Activated T-helper 2 cell treated with anti-CD3 and anti-CD28 coated beads, Interferon-gamma antibody, Interleukin-2, Interleukin-4, amounts not matched to agents 10 μg/mL and 5 μg/mL and 100 μg/mL, durations not matched to agents 14 hours and 24 hours and 36 hours (primary cell): ENCODE results near the gene PRPF31. TPM values are rescaled to one million over a fixed set of nuclear protein-coding genes. Genes with fewer than 3 reads are reported as not detected.
"Not testable (repeated sequence)": the region's sequence is repeated elsewhere in the genome, so short reads cannot be mapped to it uniquely, and the experiment has no call there.

Experiments used
- DNase-seq: peaks from one replicate; pipeline ENCODE4 v3.0.0; 2021; ENCODE audit warnings: low spot score
- H3K27ac Mint-ChIP-seq: one replicate; pipeline ENCODE4 v1.8.0; 2021; ENCODE audit warnings: mixed read lengths
- H3K27me3 Mint-ChIP-seq: one replicate; pipeline ENCODE4 v1.8.0; 2021; ENCODE audit warnings: low read depth, mixed read lengths
- H3K36me3 Mint-ChIP-seq: one replicate; pipeline ENCODE4 v1.8.0; 2021; ENCODE audit warnings: low read depth, mixed read lengths
- H3K4me1 Mint-ChIP-seq: one replicate; pipeline ENCODE4 v1.8.0; 2021; ENCODE audit warnings: low read depth, mixed read lengths
- H3K4me3 Mint-ChIP-seq: one replicate; pipeline ENCODE4 v1.8.0; 2021; ENCODE audit warnings: low read depth, mild to moderate bottlenecking, moderate library complexity, mixed read lengths
- H3K9me3 Mint-ChIP-seq: one replicate; pipeline ENCODE4 v1.8.0; 2021; ENCODE audit warnings: mixed read lengths
- intact Hi-C: fragments of 100-400 bp; cut with micrococcal nuclease; formaldehyde crosslinking; loops from one replicate; pipeline ENCODE4 v1.15.1; 2023
- total RNA-seq: library from RNA; stranded (reverse); gene quantifications from 2 replicates; pipeline ENCODE4 v1.2.3, GENCODE V29; 2022

PRPF31 gene
- total RNA-seq, 1 donor from 2014 or later: 94.2 TPM

DNA sequence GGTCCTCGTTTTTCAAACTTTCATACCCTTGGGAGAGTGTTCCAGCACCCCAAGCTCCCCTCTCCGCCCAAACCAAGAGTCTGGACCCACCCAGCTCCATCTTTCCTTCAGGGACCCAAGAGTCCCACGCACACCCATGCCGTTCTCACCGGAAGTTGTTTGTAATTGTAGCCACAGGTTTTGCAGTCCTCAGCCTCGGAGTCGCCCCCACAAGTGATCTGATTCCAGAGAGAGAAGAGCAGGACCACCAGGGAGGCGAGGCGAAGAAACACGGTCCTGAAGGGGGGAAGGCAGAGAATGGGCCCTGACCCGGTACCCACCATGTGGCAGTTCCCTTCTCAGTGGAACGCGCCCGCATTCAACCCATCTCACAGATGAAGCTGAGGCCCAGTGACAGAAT is 47.3 kb downstream of the PRPF31 start:
- no peak for DNase-seq
- H3K9me3 Mint-ChIP-seq: no peaks in the 10 kb centered on the region
- H3K4me1 Mint-ChIP-seq: peaks cover 41% of the 10 kb centered on the region
- intact Hi-C loops: no loop called here
- no peak overlapping the region for H3K27ac Mint-ChIP-seq
- H3K27me3 Mint-ChIP-seq: no peaks in the 10 kb centered on the region
- H3K36me3 Mint-ChIP-seq: peaks cover 4% of the 10 kb centered on the region
- peak overlapping the region; percentile 88 for H3K4me3 Mint-ChIP-seq

DNA sequence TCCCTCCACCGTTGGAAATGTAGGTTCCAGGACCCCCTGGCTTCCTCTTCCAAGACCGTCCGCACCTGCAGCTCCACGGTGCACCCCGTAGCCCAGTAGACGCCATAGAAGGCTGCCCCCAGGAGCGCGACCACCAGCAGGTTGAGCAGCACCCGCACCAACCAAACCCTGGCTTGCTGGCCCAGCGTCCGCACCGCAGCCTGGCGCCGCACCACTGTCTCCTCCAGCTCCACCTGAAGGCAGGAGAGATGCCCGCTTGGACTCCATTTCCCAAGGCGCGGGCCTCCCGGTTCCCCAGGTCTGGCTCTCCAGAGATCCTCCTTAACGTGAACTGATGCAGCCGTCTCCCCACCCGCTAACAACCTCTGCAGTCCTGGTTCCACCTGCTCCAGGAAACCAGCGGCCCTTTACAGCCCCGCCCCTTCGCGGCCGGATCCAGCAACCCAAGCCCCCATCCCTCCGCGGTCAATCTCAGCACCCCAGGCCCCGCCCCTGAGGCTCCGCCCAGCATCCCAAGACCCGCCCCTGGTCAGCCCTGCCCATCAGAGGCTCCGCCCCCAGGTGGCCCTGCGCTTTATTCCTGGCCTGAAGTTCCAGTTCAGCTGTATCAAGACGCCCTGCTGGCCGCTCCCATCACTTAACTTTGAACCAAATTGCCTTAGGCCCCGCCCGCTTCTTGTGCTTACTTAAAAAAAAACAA is 49.0 kb downstream of the PRPF31 start:
- H3K27me3 Mint-ChIP-seq: no peaks in the 10 kb centered on the region
- peak; percentile 80 for DNase-seq
- no peaks in the 10 kb centered on the region for H3K36me3 Mint-ChIP-seq
- H3K27ac Mint-ChIP-seq: no peak overlapping the region
- peaks cover 30% of the 10 kb centered on the region for H3K4me1 Mint-ChIP-seq
- intact Hi-C loops: no loop called here
- H3K9me3 Mint-ChIP-seq: no peaks in the 10 kb centered on the region
- H3K4me3 Mint-ChIP-seq: peak overlapping the region; percentile 81

DNA sequence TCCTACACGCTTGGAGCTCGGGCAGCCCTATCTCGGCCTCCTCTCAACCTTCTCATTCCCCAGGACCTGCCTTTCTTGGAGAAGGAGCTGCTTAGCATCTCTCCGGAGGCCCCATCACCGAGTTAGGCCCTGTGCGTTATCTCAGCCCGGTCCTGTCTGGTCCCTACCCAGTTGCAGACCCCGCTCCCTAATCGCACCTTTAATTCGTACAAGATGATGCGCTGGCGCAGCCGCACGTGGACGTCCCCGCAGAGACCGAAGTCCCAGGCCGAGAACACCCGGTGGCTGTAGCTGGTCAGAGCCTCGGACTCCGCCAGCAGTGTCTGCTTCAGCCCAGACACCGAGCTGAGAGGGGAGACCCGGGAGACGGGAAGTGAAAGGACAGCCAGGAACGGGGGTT is 49.7 kb downstream of the PRPF31 start:
- no peak overlapping the region for H3K27ac Mint-ChIP-seq
- no peaks in the 10 kb centered on the region for H3K27me3 Mint-ChIP-seq
- H3K36me3 Mint-ChIP-seq: no peaks in the 10 kb centered on the region
- H3K9me3 Mint-ChIP-seq: no peaks in the 10 kb centered on the region
- H3K4me1 Mint-ChIP-seq: peaks cover 27% of the 10 kb centered on the region
- intact Hi-C loops: no loop called here
- H3K4me3 Mint-ChIP-seq: peak overlapping the region; percentile 81
- no peak for DNase-seq

- intact Hi-C loops: loop anchor here (1.0 kb wide), 1 partner anchor 63 kb away; no protein-coding TSS in a partner anchor
- no peaks in the 10 kb centered on the region for H3K36me3 Mint-ChIP-seq
- H3K4me1 Mint-ChIP-seq: peaks cover 9% of the 10 kb centered on the region
- no peak overlapping the region for H3K27ac Mint-ChIP-seq
- no peaks in the 10 kb centered on the region for H3K9me3 Mint-ChIP-seq
- no peak overlapping the region for H3K4me3 Mint-ChIP-seq
- peak; percentile 81 for DNase-seq
- H3K27me3 Mint-ChIP-seq: no peaks in the 10 kb centered on the region
Observed at GRCh38 chr19:54168174-54168917, 52.8 kb downstream of the PRPF31 start.

DNA sequence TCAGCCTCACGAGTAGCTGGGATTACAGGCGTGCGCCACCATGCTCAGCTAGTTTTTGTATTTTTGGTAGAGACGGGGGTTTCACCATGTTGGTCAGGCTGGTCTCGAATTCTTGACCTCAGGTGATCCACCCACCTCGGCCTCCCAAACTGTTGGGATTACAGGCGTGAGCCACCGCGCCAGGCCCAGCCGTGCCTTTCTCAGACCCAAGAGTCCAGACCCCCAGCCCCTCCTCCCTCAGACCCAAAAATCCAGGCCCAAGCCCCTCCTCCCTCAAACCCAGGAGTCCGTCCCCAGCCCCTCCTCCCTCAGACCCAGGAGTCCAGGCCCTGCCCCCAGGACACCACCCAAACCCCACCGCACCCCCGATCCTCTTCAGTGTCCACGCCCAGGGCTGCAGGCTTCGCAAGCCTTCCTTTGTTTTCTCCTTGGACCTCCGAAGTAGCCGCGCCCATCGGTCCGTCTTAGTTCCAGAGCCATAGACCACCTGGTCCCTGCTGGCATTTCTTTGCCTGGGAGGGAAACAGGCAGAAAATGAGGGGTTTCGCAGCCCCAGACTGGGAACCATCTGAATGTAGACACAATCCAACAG is 53.7 kb downstream of the PRPF31 start:
- DNase-seq: no peak
- Mint-ChIP-seq H3K27me3 (no peaks in the 10 kb centered on the region), H3K4me1 (peaks cover 4% of the 10 kb centered on the region), H3K9me3 (no peaks in the 10 kb centered on the region), H3K4me3 (no peak overlapping the region), H3K36me3 (no peaks in the 10 kb centered on the region), H3K27ac (no peak overlapping the region)
- intact Hi-C loops: no loop called here

DNA sequence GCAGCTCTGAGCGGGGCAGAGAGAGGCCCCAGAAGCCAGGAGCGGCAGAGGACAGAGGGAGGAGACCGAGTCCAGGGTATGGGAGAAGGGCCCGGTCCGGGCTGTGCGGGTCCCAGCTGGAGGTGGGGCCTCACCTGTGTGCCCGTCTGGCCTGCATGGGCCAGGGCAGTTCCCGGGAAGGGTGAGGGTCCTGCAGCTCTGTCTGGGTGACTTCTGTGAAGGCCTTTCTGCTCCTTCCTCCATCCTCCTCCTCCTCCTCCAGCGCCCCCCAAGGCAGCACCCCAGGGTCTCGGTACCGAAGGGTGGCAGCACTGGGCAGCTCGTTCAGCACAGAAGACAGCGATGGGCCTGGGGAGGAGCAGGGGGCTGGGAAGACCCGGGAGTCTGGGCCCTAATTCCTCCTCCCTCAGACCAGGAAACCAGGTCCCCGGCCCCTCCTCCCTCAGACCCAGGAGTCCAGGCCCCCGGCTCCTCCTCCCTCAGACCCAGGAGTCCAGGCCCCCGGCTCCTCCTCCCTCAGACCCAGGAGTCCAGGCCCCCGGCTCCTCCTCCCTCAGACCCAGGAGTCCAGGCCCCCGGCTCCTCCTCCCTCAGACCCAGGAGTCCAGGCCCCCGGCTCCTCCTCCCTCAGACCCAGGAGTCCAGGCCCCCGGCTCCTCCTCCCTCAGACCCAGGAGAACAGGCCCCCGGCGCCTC is 56.3 kb downstream of the PRPF31 start:
- not testable (repeated sequence) for DNase-seq, H3K27ac Mint-ChIP-seq, H3K4me3 Mint-ChIP-seq, H3K36me3 Mint-ChIP-seq, H3K27me3 Mint-ChIP-seq, H3K4me1 Mint-ChIP-seq, H3K9me3 Mint-ChIP-seq
- intact Hi-C loops: loop anchor here (1.0 kb wide), 1 partner anchor 24 kb away; no protein-coding TSS in a partner anchor

- Mint-ChIP-seq H3K36me3 (peaks cover 5% of the 10 kb centered on the region), H3K4me1 (no peaks in the 10 kb centered on the region), H3K27ac (no peak within 1 kb of the TSS), H3K27me3 (no peaks in the 10 kb centered on the region), H3K9me3 (no peaks in the 10 kb centered on the region), H3K4me3 (no peak within 1 kb of the TSS)
- DNase-seq: no peak
- intact Hi-C loops: no loop called here
Observed at GRCh38 chr19:54172471-54173358, 57.2 kb downstream of the PRPF31 start, which contains the start of gene TMC4. Gene TMC4 (minus strand): TSS chr19:54173160. CDS start chr19:54173117, 43 bp downstream.

DNA sequence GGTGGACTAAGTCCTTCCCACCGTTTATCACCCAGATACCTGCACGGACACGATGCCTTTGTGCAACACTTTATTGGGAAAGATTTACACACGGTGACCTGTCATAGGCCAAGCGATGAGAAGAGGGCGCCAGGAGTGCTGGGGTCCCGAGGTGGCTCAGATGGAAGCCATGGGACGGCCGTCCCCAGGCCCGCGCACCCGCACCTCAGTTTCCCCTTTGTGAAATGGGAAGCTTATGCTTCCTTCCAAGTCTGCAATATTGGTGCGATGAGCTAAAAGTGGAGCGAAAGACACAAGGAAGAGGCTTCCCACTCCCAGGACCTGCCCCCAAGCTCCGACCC is 57.8 kb downstream of the PRPF31 start:
- Mint-ChIP-seq H3K9me3 (no peaks in the 10 kb centered on the region), H3K36me3 (peaks cover 9% of the 10 kb centered on the region)
- intact Hi-C loops: no loop called here

GRCh38 chr19:54173951-54174834 is 58.6 kb downstream of the PRPF31 start:
- H3K27ac Mint-ChIP-seq: no peak overlapping the region
- H3K4me1 Mint-ChIP-seq: no peaks in the 10 kb centered on the region
- intact Hi-C loops: no loop called here
- DNase-seq: no peak
- peaks cover 18% of the 10 kb centered on the region for H3K36me3 Mint-ChIP-seq
- H3K27me3 Mint-ChIP-seq: no peaks in the 10 kb centered on the region
- no peak overlapping the region for H3K4me3 Mint-ChIP-seq
- no peaks in the 10 kb centered on the region for H3K9me3 Mint-ChIP-seq

More for the DNA sequence above, 57.8 kb downstream of the PRPF31 start:
- no peaks in the 10 kb centered on the region for H3K27me3 Mint-ChIP-seq
- no peaks in the 10 kb centered on the region for H3K4me1 Mint-ChIP-seq
- DNase-seq: no peak
- no peak overlapping the region for H3K27ac Mint-ChIP-seq
- H3K4me3 Mint-ChIP-seq: no peak overlapping the region

DNA sequence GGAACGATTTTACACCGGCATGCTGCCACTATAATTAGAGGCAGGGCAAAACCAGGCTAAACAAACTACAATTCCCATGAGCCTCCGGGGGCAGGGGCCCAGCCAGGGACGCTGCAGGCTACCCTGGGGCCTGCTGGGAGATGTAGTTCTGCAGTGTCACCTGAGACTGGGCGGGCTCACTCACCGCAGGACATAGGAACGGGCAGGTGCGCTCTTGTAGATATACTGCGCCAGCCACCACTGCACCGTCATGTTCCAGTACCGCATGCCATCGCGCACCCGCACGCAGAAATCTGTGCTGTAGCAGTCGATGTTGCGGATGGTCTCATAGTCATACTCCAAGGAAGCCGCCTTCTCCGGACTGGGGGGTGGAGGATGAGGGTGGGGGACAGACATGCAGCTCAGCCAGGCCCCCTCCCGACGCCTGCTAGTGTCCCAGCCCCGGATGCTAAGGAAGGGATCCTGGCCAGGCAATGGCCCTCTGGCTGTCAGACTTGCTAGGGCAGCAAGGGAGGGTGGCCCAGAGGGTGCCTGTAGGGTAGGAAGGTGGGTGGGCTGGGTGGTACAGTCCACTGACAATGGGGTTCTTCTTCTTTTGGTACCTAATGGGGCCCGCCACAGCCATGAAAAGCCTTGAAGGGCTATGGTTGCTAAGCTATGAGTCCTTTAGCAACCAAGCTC is 63.2 kb downstream of the PRPF31 start:
- intact Hi-C loops: no loop called here
- H3K27me3 Mint-ChIP-seq: no peaks in the 10 kb centered on the region
- no peaks in the 10 kb centered on the region for H3K9me3 Mint-ChIP-seq
- DNase-seq: no peak
- H3K36me3 Mint-ChIP-seq: peaks cover 44% of the 10 kb centered on the region
- no peak overlapping the region for H3K27ac Mint-ChIP-seq
- H3K4me1 Mint-ChIP-seq: peaks cover under 1% of the 10 kb centered on the region
- H3K4me3 Mint-ChIP-seq: no peak overlapping the region

GRCh38 chr19:54179262-54179852 is 63.8 kb downstream of the PRPF31 start:
- H3K9me3 Mint-ChIP-seq: no peaks in the 10 kb centered on the region
- no peak overlapping the region for H3K4me3 Mint-ChIP-seq
- no peak for DNase-seq
- peaks cover 4% of the 10 kb centered on the region for H3K4me1 Mint-ChIP-seq
- intact Hi-C loops: no loop called here
- H3K27me3 Mint-ChIP-seq: no peaks in the 10 kb centered on the region
- peaks cover 51% of the 10 kb centered on the region for H3K36me3 Mint-ChIP-seq
- H3K27ac Mint-ChIP-seq: no peak overlapping the region
